T-helper 1 cell treated with Interleukin-12 subunit alpha and Interleukin-12 subunit beta and Interleukin-4 antibody, amounts not matched to agents 30 ng/mL and 1 ng/mL, for 36 hours (primary cell): ENCODE results near the gene DLAT. TPM values are rescaled to one million over a fixed set of nuclear protein-coding genes. Genes with fewer than 3 reads are reported as not detected.
"Not testable (repeated sequence)": the region's sequence is repeated elsewhere in the genome, so short reads cannot be mapped to it uniquely, and the experiment has no call there.

Source experiments
- intact Hi-C: fragments of 100-400 bp; cut with micrococcal nuclease; formaldehyde crosslinking; loops from one replicate; pipeline ENCODE4 v1.15.1; 2024
- total RNA-seq: library from RNA; stranded (reverse); gene quantifications from 2 replicates; pipeline ENCODE4 v1.2.3, GENCODE V29; 2022

The DLAT gene
- total RNA-seq, 1 donor from 2014 or later, result 31.1 TPM

DNA sequence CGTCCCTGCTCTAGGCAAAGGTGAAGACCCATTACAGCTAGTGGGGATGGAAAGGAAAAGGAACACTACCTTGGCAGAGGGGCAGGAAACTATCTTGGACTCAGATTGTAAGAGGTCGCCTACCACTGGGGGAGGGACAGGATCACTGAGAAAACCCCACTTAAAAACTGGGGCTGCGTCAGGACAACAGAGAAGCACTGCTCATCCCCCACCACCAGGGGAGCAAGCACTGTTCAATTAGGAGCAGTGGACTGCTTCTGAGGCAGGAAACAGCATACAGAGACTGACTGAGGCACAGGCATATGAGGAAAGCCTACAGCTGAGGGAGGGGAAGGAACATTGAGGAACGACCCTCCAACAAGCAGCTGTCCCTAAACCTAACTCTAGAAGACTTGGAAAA is 20.8 kb upstream of the DLAT start:
- intact Hi-C loops, result no loop called here

DNA sequence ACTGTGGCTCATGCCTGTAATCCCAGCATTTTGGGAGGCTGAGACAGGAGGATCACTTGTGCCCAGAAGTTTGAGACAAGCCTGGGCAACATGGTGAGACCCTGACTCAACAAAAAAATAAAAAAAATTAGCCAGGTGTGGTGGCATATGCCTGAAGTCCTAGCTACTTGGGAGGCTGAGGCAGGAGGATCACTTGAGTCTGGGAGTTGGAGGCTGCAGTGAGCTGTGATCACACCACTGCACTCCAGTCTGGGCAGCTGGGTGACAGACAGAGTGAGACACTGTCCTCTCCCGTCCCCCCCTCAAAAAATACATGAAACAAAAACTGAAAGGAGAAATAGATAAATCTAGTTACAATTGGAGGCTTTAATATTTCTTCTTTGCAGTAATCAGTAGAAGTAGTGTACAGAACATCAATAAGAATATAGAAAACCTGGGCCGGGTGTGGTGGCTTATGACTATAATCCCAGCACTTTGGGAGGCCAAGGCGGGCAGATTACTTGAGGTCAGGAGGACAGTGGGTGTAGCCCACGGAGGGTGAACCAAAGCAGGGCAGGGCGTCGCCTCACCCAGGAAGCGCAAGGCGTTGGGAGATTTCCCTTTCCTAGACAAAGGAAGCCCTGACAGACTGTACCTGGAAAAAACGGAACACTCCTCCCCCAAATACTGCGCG is 19.6 kb upstream of the DLAT start:
- intact Hi-C loops, result no loop called here

DNA sequence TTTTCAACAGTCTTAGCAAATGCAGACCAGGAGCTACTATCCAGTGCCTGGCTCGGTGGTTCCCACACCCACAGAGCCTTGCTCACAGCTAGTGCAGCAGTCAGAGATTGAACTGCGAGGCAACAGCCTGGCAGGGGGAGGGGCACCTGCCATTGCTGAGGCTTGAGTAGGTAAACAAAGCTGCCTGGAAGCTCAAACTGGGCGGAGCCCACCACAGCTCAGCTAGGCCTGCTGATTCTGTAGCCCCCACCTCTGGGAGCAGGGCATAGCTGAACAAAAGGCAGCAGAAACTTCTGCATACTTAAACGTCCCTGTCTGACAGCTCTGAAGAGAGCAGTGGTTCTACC is 19.1 kb upstream of the DLAT start:
- intact Hi-C loops, result not testable (repeated sequence)

DNA sequence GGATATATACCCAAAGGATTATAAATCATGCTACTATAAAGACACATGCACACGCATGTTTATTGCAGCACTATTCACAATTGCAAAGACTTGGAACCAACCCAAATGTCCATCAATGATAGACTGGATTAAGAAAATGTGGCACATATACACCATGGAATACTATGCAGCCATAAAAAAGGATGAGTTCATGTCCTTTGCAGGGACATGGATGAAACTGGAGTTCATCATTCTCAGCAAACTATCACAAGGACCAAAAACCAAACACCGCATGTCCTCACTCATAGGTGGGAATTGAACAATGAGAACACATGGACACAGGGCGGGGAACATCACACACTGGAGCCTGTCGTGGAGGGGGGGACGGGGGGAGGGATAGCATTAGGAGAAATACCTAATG is 13.8 kb upstream of the DLAT start:
- intact Hi-C loops, result not testable (repeated sequence)

DNA sequence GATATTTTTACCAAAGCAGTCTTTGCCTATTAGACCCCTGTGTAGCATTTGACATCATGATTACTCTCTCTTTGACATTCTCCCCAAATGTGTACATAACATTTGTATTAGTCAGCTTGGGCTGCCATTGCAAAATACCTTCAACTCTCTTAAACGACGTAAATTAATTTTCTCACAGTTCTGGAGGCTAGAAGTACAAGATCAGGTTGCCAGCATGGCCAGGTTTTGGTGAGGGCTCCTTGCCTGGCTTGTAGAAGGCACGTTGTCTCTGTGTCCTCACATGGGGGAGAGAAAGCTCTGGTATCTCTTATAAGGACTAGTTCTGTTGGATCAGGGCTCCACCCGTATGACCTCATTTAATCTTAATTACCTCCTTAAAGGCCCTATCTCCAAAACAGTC is 12.3 kb upstream of the DLAT start:
- intact Hi-C loops, result no loop called here

DNA sequence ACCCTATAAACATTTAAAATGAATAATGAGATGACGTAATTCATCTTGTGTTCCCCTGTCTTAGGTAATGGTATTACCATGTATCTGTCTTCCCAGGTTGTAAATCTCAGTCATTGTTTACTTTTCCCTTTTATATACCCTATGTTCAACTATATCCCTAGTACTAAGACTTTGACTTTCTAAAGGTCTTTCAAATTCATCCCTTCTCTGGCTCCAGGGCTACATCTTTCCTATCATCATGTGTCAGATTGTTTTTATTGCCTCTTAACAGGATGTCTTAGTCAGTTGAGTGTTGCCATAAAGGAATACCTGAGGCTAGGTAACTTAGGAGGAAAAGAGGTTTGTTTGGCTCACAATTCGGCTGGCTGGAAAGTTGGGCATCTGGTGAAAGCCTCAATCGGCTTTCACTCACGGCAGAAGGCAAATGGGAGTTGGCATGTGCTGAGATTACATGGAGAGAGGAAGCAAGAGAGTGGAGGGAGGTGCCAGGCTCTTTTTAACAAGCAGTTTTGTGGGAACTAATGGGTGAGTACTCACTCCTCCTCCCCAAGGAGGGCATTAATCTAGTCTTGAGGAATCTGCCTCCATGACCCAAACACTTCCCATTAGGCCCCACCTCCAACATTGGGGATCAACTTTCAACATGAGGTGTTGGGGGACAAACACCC is 11.6 kb upstream of the DLAT start:
- intact Hi-C loops, result no loop called here

DNA sequence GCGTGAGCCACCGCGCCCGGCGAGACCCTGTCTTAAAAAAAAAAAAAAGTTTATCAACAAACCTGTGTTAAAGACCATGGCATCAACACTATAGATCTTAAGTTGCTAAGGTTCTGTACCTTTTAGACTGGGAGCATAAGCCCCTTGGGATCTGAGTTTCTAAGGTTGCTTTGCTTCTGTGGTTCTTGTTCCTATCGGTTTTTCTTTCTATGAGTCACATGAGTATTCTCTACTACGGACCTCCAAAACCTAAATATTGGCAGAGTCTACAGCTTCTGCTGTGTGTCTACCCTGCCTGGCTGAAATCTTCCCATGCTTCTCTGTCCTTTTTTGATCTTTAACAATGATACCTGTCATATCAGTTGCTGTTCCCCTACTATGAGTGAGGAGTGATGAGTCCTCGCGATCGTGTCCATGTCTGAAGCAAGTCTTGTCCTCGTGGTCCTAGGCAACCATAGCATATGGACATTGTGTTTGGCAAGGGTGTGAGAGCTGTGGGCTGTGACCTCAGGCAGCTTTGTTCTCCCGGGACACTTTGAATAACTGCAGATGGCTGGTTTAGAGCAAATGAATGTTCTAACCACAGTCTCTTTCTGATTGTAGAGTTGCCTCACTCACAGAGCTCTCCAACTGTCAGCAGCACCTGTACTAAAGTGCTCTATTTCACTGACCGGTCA is 9.0 kb upstream of the DLAT start:
- intact Hi-C loops, result no loop called here

DNA sequence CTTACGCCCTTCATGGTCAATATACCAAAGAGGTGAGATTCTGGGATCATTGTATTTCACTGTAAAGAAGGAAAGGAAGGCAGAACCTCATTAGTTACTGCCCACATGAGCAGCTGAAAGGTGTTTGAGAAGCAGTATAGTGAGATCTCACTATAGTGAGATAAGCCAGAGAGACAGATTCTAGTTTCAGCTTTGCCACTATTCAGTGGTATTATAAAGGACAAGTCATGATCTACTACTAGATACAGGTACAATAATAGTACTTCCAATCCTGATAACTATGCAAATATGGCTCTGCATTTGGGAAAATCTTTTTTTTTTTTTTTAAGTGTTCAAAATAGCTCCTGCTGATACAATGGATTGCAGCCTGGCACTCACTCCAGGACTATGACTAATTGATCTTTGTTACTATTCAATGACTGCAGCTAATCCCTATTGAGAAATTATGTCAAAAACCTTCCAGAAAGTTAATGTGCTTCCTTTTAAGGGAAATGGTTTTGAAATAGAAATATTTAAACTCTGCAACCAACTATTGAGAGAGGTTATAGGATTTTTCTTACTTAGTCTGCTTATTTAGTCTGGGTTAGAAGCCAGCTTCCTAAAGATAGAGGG is 8.3 kb upstream of the DLAT start:
- intact Hi-C loops, result no loop called here

DNA sequence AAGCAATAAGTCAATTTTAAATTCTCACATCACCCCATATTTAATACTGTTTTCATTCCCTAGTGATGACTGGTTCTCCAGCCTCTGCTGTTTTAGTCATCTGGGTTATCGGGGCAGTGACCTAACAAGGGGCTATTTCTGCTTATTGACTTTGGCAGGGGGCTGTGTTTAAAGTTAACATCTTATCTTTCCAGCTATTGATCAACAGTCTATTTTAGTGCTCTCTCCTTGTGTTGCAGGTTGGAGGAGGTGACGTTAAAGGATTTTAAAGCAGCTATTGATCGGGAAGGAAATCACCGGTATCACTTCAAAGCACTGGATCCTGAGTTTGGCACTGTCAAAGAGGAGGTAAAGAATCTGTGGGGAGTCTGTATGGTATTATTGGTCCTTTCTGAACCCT is 7.7 kb upstream of the DLAT start:
- intact Hi-C loops, result no loop called here

DNA sequence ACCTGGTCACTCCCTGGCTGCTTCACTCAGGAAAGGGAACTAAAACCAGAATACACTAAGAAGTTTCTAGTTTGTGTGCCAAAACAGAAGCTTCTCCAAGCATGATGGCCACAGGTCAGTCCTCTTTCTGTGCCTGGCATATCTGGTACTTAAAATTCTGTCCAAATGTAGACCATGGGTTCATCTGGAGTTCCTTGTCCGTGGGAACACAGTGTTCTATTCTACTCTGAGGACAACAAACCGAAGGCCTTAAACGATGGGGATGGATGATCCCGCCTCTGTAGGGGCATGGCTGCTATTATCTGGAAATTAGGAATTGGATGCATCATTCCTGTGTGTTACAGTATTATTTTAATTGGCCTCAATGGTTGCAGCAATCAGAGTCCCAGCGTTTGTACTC is 6.1 kb upstream of the DLAT start:
- intact Hi-C loops, result no loop called here

DNA sequence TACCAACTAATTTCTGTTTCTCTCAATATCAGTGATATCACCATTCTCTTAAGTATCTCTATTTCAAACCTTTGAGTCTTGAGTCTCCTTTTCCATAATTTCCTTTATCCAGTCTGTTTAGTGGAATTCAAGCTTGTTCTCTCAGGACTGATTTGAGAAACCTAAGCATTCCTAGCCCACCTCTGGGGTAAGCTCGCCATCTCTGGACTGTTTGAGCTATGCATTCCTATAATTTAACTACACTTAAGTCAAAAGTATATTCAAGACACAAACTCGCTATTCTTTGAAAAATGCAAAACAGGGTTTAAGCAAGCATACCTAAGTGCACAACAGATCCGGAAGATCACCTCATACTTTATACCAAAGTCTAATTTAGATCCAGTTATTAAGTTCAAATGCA is 2.1 kb upstream of the DLAT start:
- intact Hi-C loops, result loop anchor here (10.0 kb wide), 1 partner anchor 258 kb away; the partner anchor contains the start of gene PPP2R1B

DNA sequence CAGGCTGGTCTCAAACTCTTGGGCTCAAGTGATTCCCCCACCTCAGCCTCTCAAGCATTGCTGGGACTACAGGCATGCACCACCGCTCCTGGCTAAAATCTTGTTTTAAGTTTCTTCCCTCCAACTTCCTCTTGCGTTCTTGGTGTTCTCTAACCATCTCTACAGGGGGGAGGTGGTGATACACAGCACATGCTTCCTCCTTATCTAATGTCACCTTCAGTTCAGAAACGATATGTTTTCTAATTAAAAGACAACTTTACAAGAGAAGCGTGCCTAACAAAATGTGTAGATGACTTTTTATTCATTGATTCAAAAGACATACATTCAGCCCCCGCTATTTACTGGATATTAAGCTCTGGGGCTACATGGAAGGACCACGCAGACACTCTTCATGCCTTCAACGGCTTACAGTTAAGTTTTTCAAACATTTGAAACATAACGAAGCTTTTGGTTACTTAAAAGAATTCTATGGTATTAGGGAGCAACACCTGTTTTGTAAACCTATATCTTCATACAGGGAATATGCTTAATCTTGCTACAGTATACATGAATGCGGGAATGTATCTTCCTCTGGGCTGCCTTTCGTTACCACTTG is 933 bp upstream of the DLAT start:
- intact Hi-C loops, result loop anchor here (1.0 to 10.0 kb wide), 4 partner anchors 41 to 259 kb away; partner anchors contain the start of genes CFAP68, FDXACB1, PPP2R1B and PTS

DNA sequence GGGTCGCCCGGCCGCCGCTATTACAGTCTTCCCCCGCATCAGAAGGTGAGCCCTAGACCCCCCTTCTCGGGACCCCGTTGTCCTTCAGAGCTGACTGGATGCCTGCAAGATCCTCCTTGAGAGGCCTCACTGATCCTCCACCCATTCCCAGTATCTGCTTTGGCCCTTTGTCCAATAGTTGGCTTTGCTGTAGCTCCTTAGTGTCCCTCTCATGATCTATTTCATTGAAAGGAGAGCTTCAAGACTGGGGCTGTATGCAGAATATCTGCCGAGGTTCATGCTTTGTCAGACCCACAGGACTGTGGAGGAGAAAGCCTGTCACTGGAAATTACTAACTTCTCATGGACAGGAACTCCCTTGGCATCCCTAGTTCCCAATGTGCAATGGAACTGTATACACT is 499 bp downstream of the DLAT start:
- intact Hi-C loops, result loop anchor here (1.0 to 10.0 kb wide), 11 partner anchors 43 to 423 kb away; partner anchors contain the start of genes ALG9, CFAP68, FDXACB1 and NKAPD1

DNA sequence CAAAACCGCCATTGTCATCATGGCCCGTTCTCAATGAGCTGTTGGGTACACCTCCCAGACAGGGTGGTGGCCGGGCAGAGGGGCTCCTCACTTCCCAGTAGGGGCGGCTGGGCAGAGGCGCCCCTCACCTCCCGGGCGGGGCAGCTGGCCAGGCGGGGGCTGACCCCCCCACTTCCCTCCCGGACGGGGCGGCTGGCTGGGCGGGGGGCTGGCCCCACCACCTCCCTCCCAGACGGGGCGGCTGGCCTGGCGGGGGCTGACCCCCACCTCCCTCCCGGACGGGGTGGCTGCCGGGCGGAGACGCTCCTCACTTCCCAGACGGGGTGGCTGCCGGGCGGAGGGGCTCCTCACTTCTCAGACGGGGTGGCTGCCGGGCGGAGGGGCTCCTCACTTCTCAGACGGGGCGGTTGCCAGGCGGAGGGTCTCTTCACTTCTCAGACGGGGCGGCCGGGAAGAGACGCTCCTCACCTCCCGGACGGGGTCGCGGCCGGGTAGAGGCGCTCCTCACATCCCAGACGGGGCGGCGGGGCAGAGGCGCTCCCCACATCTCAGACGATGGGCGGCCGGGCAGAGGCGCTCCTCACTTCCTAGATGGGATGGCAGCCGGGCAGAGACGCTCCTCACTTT is 1.7 kb downstream of the DLAT start:
- intact Hi-C loops, result loop anchor here (5.0 to 10.0 kb wide), 2 partner anchors 255 to 262 kb away; partner anchors contain the start of gene PPP2R1B

DNA sequence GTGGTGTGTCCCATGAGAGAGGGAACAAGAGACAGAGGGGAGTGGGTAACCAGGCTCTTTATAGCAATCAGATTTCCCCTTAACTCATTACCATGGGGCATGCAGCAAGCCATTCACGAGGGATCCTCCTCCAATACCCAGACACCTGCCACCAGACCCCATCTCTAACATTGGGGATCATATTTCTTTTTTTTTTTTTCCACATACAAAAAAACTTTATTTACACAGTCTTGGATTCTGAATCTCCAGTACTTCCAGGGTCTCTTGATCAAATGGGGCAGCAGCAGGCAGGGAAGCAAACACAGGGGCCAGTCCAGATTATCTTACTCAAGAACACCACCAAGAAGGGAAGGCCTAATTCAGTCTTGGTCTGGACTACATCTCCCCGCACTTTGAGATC is 4.3 kb downstream of the DLAT start:
- intact Hi-C loops, result loop anchor here (5.0 to 10.0 kb wide), 2 partner anchors 253 to 265 kb away; partner anchors contain the start of gene PPP2R1B

DNA sequence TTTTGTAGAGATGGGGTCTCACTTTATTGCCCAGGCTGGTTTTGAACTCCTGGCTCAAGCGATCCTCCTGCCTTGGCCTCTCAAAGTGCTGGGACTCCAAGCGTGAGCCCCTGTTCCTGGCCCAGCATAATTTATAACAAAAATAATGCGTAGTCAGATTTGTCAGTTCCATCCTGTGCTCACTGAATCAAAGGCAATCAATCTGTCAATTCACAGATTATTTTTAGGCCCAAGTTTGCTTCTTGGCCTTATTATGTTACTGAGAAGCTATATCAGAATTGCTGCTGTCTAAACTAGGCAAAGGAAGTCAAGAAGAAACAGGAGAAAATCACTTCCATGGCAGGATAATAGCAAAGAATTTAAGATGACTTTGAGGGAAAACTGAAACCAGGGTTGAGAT is 8.7 kb downstream of the DLAT start:
- intact Hi-C loops, result no loop called here

DNA sequence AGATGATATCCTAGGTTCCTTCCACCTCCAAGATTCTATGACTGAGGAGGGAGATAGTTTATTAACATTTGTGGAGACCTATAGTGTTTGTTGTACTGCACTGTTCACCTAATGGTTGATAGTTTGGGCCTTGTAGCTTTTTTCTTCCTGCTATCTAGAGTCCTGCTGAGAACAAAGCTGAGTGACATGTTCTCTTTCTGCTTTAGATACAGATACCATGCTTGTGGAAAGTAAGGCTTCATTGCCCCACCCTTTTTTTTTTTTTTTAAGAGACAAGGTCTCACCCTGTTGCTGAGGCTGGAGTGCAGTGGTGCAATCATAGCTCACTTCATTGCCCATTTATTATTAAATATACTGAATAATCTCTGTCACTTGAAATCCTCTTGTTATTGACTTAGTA is 12.3 kb downstream of the DLAT start:
- intact Hi-C loops, result no loop called here

DNA sequence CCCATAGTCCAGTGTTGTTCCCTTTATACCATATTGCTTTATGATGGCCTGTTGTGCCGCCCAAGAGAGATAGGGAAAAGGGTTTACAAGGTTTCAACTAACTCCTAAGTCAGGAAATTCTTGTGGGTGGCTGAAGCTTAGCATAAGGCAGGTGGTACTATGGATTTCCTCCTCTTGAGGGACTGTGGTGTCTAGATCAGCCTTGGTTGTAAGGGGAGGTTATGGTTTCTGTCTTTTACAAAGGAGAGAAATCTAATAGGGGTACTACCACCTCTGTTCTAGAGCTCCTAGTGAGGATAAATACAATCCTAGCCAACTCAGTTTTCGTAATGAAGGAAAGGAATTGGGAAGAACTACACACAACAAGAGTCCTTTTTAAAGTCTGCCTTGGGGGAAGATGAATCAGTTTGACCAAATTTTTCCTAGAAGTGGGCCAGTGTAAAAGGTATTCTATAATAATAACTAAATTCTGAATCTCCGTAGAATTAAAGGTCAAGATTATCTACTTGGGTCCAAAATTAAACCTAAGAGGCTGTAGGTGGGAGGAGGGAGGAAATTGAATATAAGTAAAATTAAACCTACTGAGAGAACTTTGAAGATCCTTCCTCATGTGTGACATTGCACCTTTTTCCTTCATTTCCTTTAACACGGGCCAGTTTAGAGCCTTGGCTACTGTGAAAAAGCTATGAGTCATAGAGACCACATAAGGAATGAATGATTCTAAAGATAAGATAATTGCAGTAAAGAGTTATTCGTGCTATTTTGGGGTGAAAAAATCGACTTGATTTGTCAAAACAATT is 17.2 kb downstream of the DLAT start:
- intact Hi-C loops, result no loop called here

DNA sequence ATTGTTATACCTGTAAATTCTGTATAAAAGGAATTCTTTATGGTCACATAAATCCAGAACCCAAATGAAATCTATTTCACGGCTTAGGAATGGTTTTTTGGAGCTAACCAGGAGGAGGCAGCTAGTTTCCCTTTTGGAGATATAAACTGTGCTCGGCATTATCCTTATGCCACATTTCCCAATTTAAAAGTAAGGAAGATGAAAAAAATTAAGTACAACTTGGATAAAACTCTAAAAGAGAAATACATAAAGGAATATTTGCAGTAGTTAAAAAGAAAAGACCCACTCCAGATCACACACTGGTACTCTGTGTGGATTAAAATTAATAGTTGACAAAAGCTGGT is 17.7 kb downstream of the DLAT start:
- intact Hi-C loops, result no loop called here

DNA sequence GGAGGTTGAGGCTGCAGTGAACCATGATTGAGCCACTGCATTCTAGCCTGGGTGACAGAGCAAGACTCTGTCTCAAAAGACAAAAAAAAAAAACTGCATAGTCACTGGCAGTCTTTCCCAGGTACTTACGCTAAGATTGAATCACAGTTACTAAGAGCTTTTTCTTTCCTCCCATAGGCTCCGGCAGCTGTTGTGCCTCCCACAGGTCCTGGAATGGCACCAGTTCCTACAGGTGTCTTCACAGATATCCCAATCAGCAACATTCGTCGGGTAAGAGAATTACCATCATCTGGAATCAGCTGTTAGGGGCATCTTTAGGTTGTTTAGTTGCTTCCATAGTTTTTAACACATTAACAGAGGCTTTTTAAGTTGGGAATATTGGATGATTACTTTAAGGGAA is 19.8 kb downstream of the DLAT start:
- intact Hi-C loops, result no loop called here
